Mesothelial cell of epicardium (in vitro differentiated cells): ENCODE results near the gene DPP7. TPM values are rescaled to one million over a fixed set of nuclear protein-coding genes. Genes with fewer than 3 reads are reported as not detected.

Experiments used
- DNase-seq, 2 experiments: peaks; one replicate each; pipeline ENCODE4 v3.0.0; 2021; ENCODE audit warnings: low spot score in 2 of 2; ENCODE audit not compliant: unreplicated experiment in 2 of 2
- H3K27ac Mint-ChIP-seq: 2 replicates; pipeline ENCODE4 v1.8.0; 2021; ENCODE audit warnings: mixed read lengths
- H3K27me3 Mint-ChIP-seq: 2 replicates; pipeline ENCODE4 v1.8.0; 2021; ENCODE audit warnings: low read depth, mixed read lengths
- H3K36me3 Mint-ChIP-seq: 2 replicates; pipeline ENCODE4 v1.8.0; 2021; ENCODE audit warnings: mixed read lengths
- H3K4me1 Mint-ChIP-seq: 2 replicates; pipeline ENCODE4 v1.8.0; 2021; ENCODE audit warnings: mixed read lengths
- H3K4me3 Mint-ChIP-seq: 2 replicates; pipeline ENCODE4 v1.8.0; 2021; ENCODE audit warnings: mild to moderate bottlenecking, moderate library complexity, mixed read lengths
- H3K9me3 Mint-ChIP-seq: 2 replicates; pipeline ENCODE4 v1.8.0; 2021; ENCODE audit warnings: mixed read lengths
- total RNA-seq: library from RNA; stranded (reverse); gene quantifications from 3 replicates; pipeline ENCODE4 v1.2.1, GENCODE V29; 2021
- TF ChIP-seq, protein P1 (sequence below): fragments of 200-600 bp; sonication (generic); IDR thresholded peaks from one replicate; pipeline ENCODE4 v1.5.0; 2021; ENCODE audit warnings: antibody characterized with exemption; ENCODE audit not compliant: unreplicated experiment

Gene DPP7
- total RNA-seq, 1 donor from 2014 or later = 149 TPM

GRCh38 chr9:137108608-137109249, 5.8 kb downstream of the DPP7 start:
- Mint-ChIP-seq H3K27me3 (no peaks in the 10 kb centered on the region), H3K36me3 (peaks cover 11% of the 10 kb centered on the region), H3K9me3 (no peaks in the 10 kb centered on the region), H3K4me3 (no peak overlapping the region), H3K27ac (no peak overlapping the region), H3K4me1 (no peaks in the 10 kb centered on the region)
- no peak for DNase-seq
- TF ChIP-seq, protein P1, sequence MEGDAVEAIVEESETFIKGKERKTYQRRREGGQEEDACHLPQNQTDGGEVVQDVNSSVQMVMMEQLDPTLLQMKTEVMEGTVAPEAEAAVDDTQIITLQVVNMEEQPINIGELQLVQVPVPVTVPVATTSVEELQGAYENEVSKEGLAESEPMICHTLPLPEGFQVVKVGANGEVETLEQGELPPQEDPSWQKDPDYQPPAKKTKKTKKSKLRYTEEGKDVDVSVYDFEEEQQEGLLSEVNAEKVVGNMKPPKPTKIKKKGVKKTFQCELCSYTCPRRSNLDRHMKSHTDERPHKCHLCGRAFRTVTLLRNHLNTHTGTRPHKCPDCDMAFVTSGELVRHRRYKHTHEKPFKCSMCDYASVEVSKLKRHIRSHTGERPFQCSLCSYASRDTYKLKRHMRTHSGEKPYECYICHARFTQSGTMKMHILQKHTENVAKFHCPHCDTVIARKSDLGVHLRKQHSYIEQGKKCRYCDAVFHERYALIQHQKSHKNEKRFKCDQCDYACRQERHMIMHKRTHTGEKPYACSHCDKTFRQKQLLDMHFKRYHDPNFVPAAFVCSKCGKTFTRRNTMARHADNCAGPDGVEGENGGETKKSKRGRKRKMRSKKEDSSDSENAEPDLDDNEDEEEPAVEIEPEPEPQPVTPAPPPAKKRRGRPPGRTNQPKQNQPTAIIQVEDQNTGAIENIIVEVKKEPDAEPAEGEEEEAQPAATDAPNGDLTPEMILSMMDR = no peak

DNA sequence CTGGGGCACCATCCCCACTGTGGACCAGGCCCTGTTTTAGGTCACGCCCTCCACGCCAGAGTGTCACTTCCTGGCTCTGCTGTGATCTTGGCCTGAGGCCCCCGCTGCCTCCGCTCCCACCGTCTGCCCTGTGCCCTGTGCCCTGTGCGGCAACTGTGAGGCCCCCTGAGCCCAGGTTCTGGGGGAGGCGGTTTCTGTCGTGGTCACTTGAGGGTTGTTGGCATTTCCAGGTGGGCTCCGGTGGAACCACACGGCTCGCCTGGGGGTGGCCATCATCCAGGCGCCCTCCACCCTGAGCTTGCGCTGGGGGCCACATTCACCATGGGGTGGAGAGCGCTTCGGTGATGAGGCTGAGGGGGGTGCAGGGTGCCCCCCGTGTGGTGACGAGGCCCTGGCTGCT, 6.6 kb downstream of the DPP7 start:
- Mint-ChIP-seq H3K27me3 (no peaks in the 10 kb centered on the region), H3K27ac (no peak overlapping the region)
- no peak for DNase-seq

DNA sequence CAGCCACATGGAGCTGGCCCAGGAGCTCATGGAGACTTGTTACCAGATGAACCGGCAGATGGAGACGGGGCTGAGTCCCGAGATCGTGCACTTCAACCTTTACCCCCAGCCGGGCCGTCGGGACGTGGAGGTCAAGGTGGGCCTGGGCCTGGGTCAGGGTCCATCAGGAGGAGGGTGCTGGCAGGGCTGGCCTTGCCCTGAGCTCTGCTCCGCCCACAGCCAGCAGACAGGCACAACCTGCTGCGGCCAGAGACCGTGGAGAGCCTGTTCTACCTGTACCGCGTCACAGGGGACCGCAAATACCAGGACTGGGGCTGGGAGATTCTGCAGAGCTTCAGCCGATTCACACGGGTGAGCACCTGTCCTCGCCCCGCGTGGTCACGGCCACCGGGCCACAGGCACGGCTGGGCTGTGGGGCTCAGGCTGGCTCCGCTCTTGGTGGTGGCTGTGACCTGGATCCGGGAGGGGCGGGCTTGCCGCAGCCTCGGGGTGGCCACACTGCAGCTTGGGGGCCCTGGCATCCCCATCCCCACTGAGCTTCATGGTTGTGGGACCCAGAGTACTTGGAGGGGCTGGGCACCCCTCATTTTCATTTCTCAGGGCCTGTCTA, 7.1 kb downstream of the DPP7 start:
- Mint-ChIP-seq H3K27ac (no peak overlapping the region), H3K9me3 (no peaks in the 10 kb centered on the region), H3K27me3 (no peaks in the 10 kb centered on the region), H3K4me3 (no peak overlapping the region), H3K36me3 (peaks cover 11% of the 10 kb centered on the region), H3K4me1 (no peaks in the 10 kb centered on the region)
- TF ChIP-seq, protein P1 = no peak
- DNase-seq = no peak

More for the DNA sequence above, 6.6 kb downstream of the DPP7 start:
- H3K4me3 Mint-ChIP-seq = no peak overlapping the region
- no peaks in the 10 kb centered on the region for H3K4me1 Mint-ChIP-seq
- TF ChIP-seq, protein P1 = no peak
- peaks cover 11% of the 10 kb centered on the region for H3K36me3 Mint-ChIP-seq
- H3K9me3 Mint-ChIP-seq = no peaks in the 10 kb centered on the region

- H3K27me3 Mint-ChIP-seq = no peaks in the 10 kb centered on the region
- H3K9me3 Mint-ChIP-seq = no peaks in the 10 kb centered on the region
- TF ChIP-seq, protein P1 = no peak
- H3K36me3 Mint-ChIP-seq = peaks cover 11% of the 10 kb centered on the region
- no peaks in the 10 kb centered on the region for H3K4me1 Mint-ChIP-seq
- no peak overlapping the region for H3K27ac Mint-ChIP-seq
- DNase-seq = no peak
- H3K4me3 Mint-ChIP-seq = no peak overlapping the region
Measured at GRCh38 chr9:137106662-137107250, 7.8 kb downstream of the DPP7 start.

DNA sequence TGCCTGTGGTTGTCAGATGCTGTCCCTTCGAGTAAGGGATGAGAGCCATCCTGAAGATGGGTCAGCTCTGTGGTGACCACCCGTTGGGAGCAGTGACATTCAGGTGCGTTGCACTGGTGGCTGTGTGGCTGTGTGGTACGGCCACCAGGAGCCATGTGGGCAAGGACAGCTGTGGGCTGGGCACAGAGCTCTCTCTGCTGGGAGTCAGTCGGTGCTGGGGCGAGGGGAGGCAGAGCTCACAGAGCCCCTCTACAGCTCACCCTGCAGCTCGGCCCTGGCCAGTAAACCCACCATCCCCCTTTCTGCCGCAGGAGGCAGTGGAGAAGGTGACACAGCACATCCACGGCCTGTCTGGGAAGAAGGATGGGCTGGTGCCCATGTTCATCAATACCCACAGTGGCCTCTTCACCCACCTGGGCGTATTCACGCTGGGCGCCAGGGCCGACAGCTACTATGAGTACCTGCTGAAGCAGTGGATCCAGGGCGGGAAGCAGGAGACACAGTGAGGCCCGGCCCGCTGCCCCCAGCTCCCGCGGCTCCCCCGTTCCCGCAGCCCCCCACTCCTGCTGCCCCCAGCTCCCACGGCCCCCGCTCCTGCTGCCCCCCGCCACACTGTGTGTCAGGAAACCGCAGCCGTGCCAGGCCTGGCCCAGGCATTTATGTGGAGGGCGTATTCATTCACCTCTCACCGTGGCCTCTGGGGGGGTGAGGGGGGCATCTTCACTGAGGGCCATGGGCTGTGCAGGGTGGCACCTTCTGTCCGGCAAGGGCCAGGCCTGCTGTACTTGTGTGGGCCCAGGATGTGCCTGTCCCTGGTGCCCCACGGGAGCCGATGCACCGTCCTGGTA, 8.5 kb downstream of the DPP7 start:
- DNase-seq = no peak
- no peaks in the 10 kb centered on the region for H3K9me3 Mint-ChIP-seq
- H3K4me3 Mint-ChIP-seq = no peak overlapping the region
- H3K4me1 Mint-ChIP-seq = no peaks in the 10 kb centered on the region
- H3K27ac Mint-ChIP-seq = no peak overlapping the region
- peaks cover 11% of the 10 kb centered on the region for H3K36me3 Mint-ChIP-seq
- TF ChIP-seq, protein P1 = no peak
- no peaks in the 10 kb centered on the region for H3K27me3 Mint-ChIP-seq
